GM11168 (cell line): Measurements from ENCODE around the gene SPNS2.

ENCODE experiments used
- in situ Hi-C: fragments of 300-500 bp; cut with MboI; formaldehyde crosslinking; loops from one replicate; pipeline ENCODE4 v1.12.0; 2022; ENCODE audit warnings: low sequenced_read_pairs; ENCODE audit not compliant: unreplicated experiment

The SPNS2 gene

GRCh38 chr17:4502466-4503154, 3.9 kb downstream of the SPNS2 start:
- in situ Hi-C loops: no loop called here

- in situ Hi-C loops: no loop called here
Observed at GRCh38 chr17:4503283-4504025, 4.8 kb downstream of the SPNS2 start.

DNA sequence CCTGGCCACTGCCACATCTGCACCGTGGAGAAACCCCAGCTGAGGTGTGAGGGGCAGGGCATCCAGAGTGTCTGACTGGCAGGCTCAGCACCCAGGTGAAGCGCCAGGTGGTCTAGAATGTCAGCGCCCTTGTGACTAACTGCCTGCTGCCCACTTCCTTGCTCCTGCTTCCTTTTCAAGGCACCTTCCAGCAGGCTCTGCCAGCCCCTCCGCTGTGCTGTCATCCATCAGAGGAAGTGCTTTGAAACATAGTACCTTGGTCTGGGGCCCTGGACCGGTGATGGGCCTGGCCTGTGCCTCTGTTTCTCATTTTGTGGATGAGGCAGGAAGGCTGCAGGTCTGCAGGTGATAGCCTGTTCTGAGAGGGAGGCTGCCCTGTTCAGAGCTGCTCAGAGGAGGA, 5.5 kb downstream of the SPNS2 start:
- in situ Hi-C loops: no loop called here

GRCh38 chr17:4505187-4505586, 6.5 kb downstream of the SPNS2 start:
- in situ Hi-C loops: no loop called here

- in situ Hi-C loops: no loop called here
Observed at GRCh38 chr17:4506175-4506813, 7.6 kb downstream of the SPNS2 start.

DNA sequence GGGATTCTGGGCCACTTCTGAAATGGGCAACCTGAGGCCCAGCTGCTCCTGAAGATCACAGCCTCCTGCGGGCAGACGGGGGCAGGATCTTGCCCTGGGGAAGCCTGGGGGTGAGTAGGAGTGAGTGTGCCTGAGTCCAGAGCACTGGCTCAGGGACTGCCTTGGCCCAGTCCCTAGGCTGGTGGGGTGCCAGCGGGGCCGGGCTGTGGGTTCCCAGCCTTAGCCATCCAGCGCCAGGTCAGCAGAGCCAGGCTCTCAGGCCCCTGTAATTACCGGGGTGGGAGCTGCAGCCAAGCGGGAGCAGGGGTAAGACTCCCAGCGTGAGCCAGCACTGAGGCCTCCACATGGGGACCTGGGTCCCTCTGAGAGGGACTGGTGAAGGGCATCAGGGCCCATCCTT, 8.2 kb downstream of the SPNS2 start:
- in situ Hi-C loops: no loop called here

GRCh38 chr17:4507361-4508111, 8.9 kb downstream of the SPNS2 start:
- in situ Hi-C loops: no loop called here

GRCh38 chr17:4508207-4508606, 9.5 kb downstream of the SPNS2 start:
- in situ Hi-C loops: no loop called here

- in situ Hi-C loops: no loop called here
Observed at GRCh38 chr17:4509401-4509800, 10.7 kb downstream of the SPNS2 start.

GRCh38 chr17:4509923-4510617, 11.4 kb downstream of the SPNS2 start:
- in situ Hi-C loops: no loop called here

DNA sequence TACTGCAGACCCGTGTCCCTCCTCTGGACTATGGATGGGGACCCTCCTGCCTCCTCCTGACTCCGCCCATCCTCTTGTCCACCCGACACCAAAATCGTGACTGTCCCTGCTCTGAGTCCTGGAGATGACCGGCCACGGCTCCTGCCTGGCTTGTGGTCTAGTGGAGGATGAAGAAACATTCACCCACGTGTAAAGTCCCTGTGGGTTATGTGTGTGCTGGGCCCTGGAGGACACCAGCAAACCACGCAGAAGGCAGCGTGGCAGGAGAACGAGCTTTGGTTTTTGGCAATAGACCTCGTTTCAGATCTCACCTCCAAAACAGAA, 11.9 kb downstream of the SPNS2 start:
- in situ Hi-C loops: no loop called here

DNA sequence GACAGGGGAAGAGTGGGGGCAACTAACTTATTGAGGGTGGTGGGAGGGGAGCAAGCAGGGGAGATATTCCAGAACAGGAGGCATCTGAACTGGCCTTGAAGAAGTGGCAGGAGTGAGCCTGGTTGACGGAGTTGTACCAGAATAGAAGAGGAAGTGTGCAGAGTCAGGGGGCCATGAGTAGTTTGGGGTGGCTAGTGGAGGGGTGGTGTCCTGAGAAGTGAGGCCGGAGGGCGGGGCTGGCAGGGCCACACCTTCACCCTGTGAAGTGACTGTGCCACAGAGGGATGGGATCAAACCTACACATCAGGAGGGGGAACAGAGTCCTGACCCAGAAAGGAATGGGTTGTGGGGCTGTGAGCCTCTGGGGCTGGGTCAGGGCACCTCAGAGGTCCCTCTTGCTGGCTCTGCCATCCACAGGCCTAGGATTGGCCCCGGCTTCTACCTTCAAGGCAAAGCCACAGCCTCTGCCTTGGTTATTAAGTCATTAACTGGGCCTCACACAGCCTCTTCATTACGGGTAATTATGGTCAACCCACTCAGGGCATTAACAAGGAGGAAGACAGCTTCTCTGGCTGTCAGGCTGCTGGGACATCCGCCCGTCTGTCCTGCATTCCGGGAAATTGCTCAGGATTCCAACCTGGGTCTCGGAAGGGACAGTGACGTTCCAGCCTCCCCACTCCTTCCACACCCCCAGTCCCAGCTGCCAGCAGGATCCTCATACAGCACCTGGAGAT, 12.7 kb downstream of the SPNS2 start:
- in situ Hi-C loops: no loop called here

DNA sequence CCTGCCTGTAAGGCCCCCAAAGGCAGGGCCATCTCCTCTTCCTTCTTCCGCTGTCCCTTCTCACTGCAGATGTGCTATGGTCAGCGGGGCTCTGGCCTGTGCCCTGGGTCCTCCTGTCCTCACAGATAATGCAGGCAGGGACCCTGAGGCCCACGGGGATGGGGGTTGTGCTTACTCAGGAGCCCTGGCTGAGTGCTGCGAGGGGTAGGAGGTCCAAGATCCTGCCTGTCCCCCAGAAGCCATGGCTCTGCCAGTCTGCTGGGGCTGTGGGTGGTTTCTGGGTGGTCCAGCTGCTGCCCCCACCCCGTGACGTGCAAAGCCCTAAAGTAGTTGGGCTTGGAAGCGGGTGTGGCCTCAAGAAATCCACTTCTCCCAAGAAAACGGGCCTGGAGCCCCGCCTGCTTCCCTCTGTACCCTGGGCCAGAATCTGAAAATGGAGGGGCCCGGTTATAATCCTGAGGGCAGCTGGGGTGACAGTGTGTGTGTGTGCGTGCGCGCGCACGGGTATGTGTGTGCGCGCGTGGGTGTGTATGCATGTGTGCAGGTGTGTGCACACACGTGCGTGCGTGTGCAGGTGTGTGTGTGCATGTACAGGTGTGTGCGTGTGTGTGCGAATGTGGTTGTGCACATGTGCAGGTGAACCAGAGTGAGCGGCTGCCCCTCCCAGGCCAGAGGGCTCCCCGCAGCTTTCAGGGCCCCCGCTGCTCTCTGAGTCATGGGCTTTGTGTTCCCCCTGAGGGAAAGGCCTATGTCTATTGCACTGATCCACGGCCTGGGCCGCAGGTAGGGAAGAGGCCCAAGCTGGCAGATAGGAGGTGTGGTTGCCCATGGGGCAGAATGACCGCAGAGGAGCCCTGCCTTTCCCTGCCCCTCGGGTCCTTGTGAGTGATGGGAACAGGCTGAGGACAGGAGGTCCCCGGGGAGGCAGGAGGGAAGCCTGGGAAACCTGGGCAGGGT, 13.8 kb downstream of the SPNS2 start:
- in situ Hi-C loops: no loop called here

- in situ Hi-C loops: no loop called here
Observed at GRCh38 chr17:4513113-4514032, 14.7 kb downstream of the SPNS2 start.

GRCh38 chr17:4514206-4514605, 15.5 kb downstream of the SPNS2 start:
- in situ Hi-C loops: no loop called here

GRCh38 chr17:4514779-4515178, 16.1 kb downstream of the SPNS2 start:
- in situ Hi-C loops: no loop called here

GRCh38 chr17:4515501-4515900, 16.8 kb downstream of the SPNS2 start:
- in situ Hi-C loops: no loop called here

- in situ Hi-C loops: no loop called here
Observed at GRCh38 chr17:4516735-4517134, 18.1 kb downstream of the SPNS2 start.
